OCI-LY1 (cell line): Measurements from ENCODE around the gene NDUFAF2.

Experiments
- H2AFZ ChIP-seq: fragments of 200-600 bp; sonication (generic), shearing (Covaris generic); 2 replicates; pipeline ENCODE4 v1.6.0; 2014; ENCODE audit warnings: antibody characterized with exemption, mild to moderate bottlenecking, low read length
- H3F3A ChIP-seq: fragments of 200-600 bp; sonication (generic), shearing (Covaris generic); 2 replicates; pipeline ENCODE4 v1.6.0; 2014; ENCODE audit warnings: mild to moderate bottlenecking, antibody characterized with exemption, low read length, moderate library complexity; ENCODE audit not compliant: insufficient read depth
- H3K27ac ChIP-seq: fragments of 200-600 bp; sonication (generic); 2 replicates; pipeline ENCODE4 v1.5.1; 2014; ENCODE audit warnings: low read length, mixed run types, mild to moderate bottlenecking, low read depth; ENCODE audit not compliant: poor library complexity, severe bottlenecking
- H3K27me3 ChIP-seq: fragments of 200-600 bp; sonication (generic); 2 replicates; pipeline ENCODE4 v1.6.0; 2014; ENCODE audit warnings: antibody characterized with exemption, mild to moderate bottlenecking, low read length, moderate library complexity; ENCODE audit not compliant: insufficient read depth
- H3K36me3 ChIP-seq: fragments of 200-600 bp; sonication (generic); 2 replicates; pipeline ENCODE4 v1.6.1; 2014; ENCODE audit warnings: mild to moderate bottlenecking, antibody characterized with exemption, low read length, moderate library complexity, mixed read lengths; ENCODE audit not compliant: insufficient read depth
- H3K4me1 ChIP-seq: fragments of 200-600 bp; sonication (generic); 2 replicates; pipeline ENCODE4 v1.5.1; 2014; ENCODE audit warnings: mild to moderate bottlenecking, low read length, moderate library complexity; ENCODE audit not compliant: insufficient read depth, severe bottlenecking
- H3K4me2 ChIP-seq: fragments of 200-600 bp; sonication (generic), shearing (Covaris generic); 2 replicates; pipeline ENCODE4 v1.6.1; 2014; ENCODE audit warnings: low read length
- H3K4me3 ChIP-seq: fragments of 200-600 bp; sonication (generic); 2 replicates; pipeline ENCODE4 v1.5.1; 2014; ENCODE audit warnings: low read length, low read depth, mild to moderate bottlenecking, mixed read lengths; ENCODE audit not compliant: poor library complexity, severe bottlenecking
- H3K79me2 ChIP-seq: fragments of 200-600 bp; shearing (Covaris generic); 2 replicates; pipeline ENCODE4 v1.6.1; 2016; ENCODE audit warnings: mixed run types, low read length, mixed read lengths; ENCODE audit not compliant: insufficient read depth
- H3K9ac ChIP-seq: fragments of 200-600 bp; sonication (generic), shearing (Covaris generic); 2 replicates; pipeline ENCODE4 v1.6.1; 2014; ENCODE audit warnings: mild to moderate bottlenecking, low read length, mixed read lengths
- H3K9me2 ChIP-seq: fragments of 200-600 bp; sonication (generic), shearing (Covaris generic); 2 replicates; pipeline ENCODE4 v1.6.1; 2014; ENCODE audit warnings: low read depth, mild to moderate bottlenecking, low read length, mixed read lengths
- H3K9me3 ChIP-seq: fragments of 200-600 bp; shearing (Covaris generic); 2 replicates; pipeline ENCODE4 v1.6.1; 2014; ENCODE audit warnings: low read length, mixed read lengths
- H4K20me1 ChIP-seq: fragments of 200-600 bp; sonication (generic), shearing (Covaris generic); 2 replicates; pipeline ENCODE4 v1.6.0; 2016; ENCODE audit warnings: mild to moderate bottlenecking, low read length; ENCODE audit not compliant: insufficient read depth
- CTCF ChIP-seq: fragments of 200-600 bp; sonication (generic), shearing (Covaris generic); IDR thresholded peaks from 2 replicates; pipeline ENCODE4 v1.5.1; 2017; ENCODE audit warnings: mild to moderate bottlenecking, antibody characterized with exemption, low read length, moderate library complexity, mixed read lengths
- EZH2 ChIP-seq: fragments of 200-600 bp; sonication (generic), shearing (Covaris generic); IDR thresholded peaks from 2 replicates; pipeline ENCODE4 v1.8.0; 2017; ENCODE audit warnings: borderline replicate concordance, mixed run types, mild to moderate bottlenecking, antibody characterized with exemption, low read length, moderate library complexity, mixed read lengths

NDUFAF2 gene

DNA sequence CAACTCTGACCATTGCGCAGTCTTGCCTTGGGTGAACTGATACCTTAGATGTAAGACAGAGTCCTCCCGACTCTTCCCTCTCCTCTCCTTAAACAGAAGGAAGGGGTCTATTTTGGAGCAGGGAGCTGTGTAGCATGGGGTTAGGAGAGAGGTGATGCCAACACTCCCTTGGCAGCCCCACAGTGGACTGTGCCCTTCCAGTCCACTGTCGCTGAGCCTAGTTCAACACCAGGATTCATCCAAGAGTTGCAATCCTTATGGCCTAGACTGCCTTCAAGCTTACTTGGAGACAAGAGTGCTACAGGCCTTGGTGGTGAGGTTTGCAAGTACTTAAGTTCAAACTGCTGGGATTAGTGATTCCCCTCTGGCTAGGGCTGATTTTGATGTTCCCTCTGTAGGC is 51.4 kb downstream of the NDUFAF2 start:
- peaks cover 9% of the 10 kb centered on the region; the same call in 1 of the 2 replicates for H3K9me3 ChIP-seq
- no peak overlapping the region for H2AFZ ChIP-seq
- TF ChIP-seq CTCF (no peak), EZH2 (no peak)
- no peaks in the 10 kb centered on the region for H3K27me3 ChIP-seq
- H3K27ac ChIP-seq = no peak overlapping the region
- no peaks in the 10 kb centered on the region for H3K9me2 ChIP-seq
- no peak overlapping the region for H3K9ac ChIP-seq
- H3K4me2 ChIP-seq = no peak overlapping the region
- H4K20me1 ChIP-seq = no peaks in the 10 kb centered on the region; the same call in 1 of the 2 replicates
- H3F3A ChIP-seq = no peaks in the 10 kb centered on the region
- H3K79me2 ChIP-seq = no peaks in the 10 kb centered on the region
- no peaks in the 10 kb centered on the region for H3K4me1 ChIP-seq
- H3K4me3 ChIP-seq = no peak overlapping the region
- no peaks in the 10 kb centered on the region for H3K36me3 ChIP-seq

- H3K79me2 ChIP-seq = no peaks in the 10 kb centered on the region
- no peak overlapping the region for H3K4me3 ChIP-seq
- no peaks in the 10 kb centered on the region for H3K4me1 ChIP-seq
Measured at GRCh38 chr5:60997721-60998120, 52.7 kb downstream of the NDUFAF2 start.

DNA sequence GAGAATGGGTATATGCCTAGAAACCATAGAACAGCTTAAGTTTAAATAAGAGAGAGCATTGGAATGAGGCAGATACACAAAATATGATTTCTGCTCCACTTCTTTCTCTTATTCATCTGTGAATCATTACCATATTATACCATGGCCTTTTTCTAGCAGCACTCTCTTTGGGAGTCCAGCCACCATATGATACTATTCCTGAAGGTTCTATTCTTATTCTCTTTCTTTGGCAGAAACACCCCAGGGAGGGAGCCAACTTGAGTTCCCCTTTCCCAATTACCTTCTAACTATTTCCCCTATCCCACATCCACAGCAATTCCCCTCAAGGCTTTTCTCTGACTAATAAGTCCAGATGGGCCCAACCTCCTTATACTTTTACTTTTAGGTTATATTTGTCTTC is 55.9 kb downstream of the NDUFAF2 start:
- no peak overlapping the region for H3K4me2 ChIP-seq
- no peaks in the 10 kb centered on the region for H3K79me2 ChIP-seq
- no peaks in the 10 kb centered on the region for H3K4me1 ChIP-seq
- no peaks in the 10 kb centered on the region for H3K27me3 ChIP-seq
- no peak overlapping the region for H3K4me3 ChIP-seq
- no peak overlapping the region for H2AFZ ChIP-seq
- TF ChIP-seq EZH2 (no peak), CTCF (no peak)
- no peak overlapping the region for H3K27ac ChIP-seq
- no peaks in the 10 kb centered on the region; the same call in 1 of the 2 replicates for H4K20me1 ChIP-seq
- no peaks in the 10 kb centered on the region for H3K9me2 ChIP-seq
- no peak overlapping the region for H3K9ac ChIP-seq
- H3K36me3 ChIP-seq = no peaks in the 10 kb centered on the region
- no peaks in the 10 kb centered on the region for H3F3A ChIP-seq
- H3K9me3 ChIP-seq = no peaks in the 10 kb centered on the region

More at GRCh38 chr5:60997721-60998120, 52.7 kb downstream of the NDUFAF2 start:
- no peak overlapping the region for H3K4me2 ChIP-seq
- no peak overlapping the region for H3K9ac ChIP-seq
- no peak overlapping the region for H3K27ac ChIP-seq
- no peak overlapping the region for H2AFZ ChIP-seq
- no peaks in the 10 kb centered on the region; the same call in 1 of the 2 replicates for H4K20me1 ChIP-seq
- TF ChIP-seq EZH2 (no peak), CTCF (no peak)
- no peaks in the 10 kb centered on the region for H3K36me3 ChIP-seq
- no peaks in the 10 kb centered on the region for H3F3A ChIP-seq
- H3K27me3 ChIP-seq = no peaks in the 10 kb centered on the region
- H3K9me3 ChIP-seq = peaks cover 9% of the 10 kb centered on the region; the same call in 1 of the 2 replicates
- no peaks in the 10 kb centered on the region for H3K9me2 ChIP-seq
